Measurements from ENCODE around the gene STON1. TPM values are rescaled to one million over a fixed set of nuclear protein-coding genes. Genes with fewer than 3 reads are reported as not detected.

Gene STON1
- total RNA-seq, 1 experiment from 2014 or later, result 5.5 TPM

DNA sequence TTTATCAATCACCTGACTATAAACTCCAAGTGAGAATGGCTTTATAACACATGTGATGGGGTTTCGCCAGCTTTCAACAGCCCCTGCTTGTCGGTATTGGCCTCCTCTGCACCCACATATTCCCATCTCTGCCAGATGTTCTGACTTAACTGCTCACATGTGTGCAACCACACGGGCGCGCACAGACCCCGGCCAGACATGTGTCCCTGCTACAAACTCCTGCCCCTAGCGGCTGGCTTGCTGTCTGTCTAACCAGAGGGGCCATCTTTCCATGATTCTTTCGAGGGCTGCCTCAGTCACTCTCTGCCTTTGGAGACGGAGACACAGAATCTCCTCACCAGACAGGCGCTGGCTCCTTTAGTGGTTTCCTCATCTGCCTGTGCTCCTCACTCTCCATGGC, 15.3 kb downstream of the STON1 start:
- H3K4me1 Mint-ChIP-seq, result peaks cover 30 to 35% of the 10 kb centered on the region in 2 experiments
- H3K27me3 Mint-ChIP-seq (ENCODE audit: low read depth), result no peaks in the 10 kb centered on the region
- no peaks in the 10 kb centered on the region for H3K23me2 ChIP-seq (ENCODE audit: insufficient read length, low read depth, low read length, poor library complexity, severe bottlenecking)
- H3K56ac ChIP-seq (ENCODE audit: insufficient read length, low read depth, low read length), result no peak overlapping the region
- peaks cover 0 to 5% (median 0%) of the 10 kb centered on the region in 3 experiments; a peak in 2 of 7 replicates for H3K36me3 Mint-ChIP-seq (ENCODE audit: insufficient read depth in 1 of 3, low read depth in 3 of 3)
- H3K4me3 Mint-ChIP-seq, result no peak overlapping the region
- no peaks in the 10 kb centered on the region for H3K9me3 ChIP-seq (ENCODE audit: control insufficient read depth, low read depth, low read length)
- H2BK15ac ChIP-seq (ENCODE audit: low read depth, low read length), result no peak overlapping the region
- H3K14ac ChIP-seq (ENCODE audit: insufficient read depth, low read length), result peak overlapping the region; percentile 12; the same call in 1 of the 2 replicates
- no peak overlapping the region for H3K18ac ChIP-seq (ENCODE audit: insufficient read length, low read depth, low read length)
- H3K27me3 ChIP-seq (ENCODE audit: insufficient read depth, low read length), result no peaks in the 10 kb centered on the region
- peak overlapping the region; percentile 6 to 45 (median 19); a peak in 3 of 7 replicates for H3K27ac Mint-ChIP-seq
- H3K79me2 ChIP-seq (ENCODE audit: insufficient read depth, low read length), result no peaks in the 10 kb centered on the region
- no peak overlapping the region for H4K8ac ChIP-seq (replicated peaks; ENCODE audit: insufficient read length, low read depth, low read length)
- no peaks in the 10 kb centered on the region for H3K9me3 Mint-ChIP-seq
- no peak overlapping the region for H3T11ph ChIP-seq (ENCODE audit: low read length)
- no peak overlapping the region for H3K23ac ChIP-seq (ENCODE audit: insufficient read length, low read depth, low read length)
- no peak overlapping the region for H3K27ac ChIP-seq (ENCODE audit: insufficient read length, low read depth, low read length)
- no peak overlapping the region for H4K5ac ChIP-seq (ENCODE audit: insufficient read length, low read depth, low read length)
- H3K4ac ChIP-seq (ENCODE audit: low read depth, low read length), result no peak overlapping the region
- H3K4me1 ChIP-seq (ENCODE audit: insufficient read depth, low read length), result no peaks in the 10 kb centered on the region
- peak; percentile 67 for DNase-seq
- no peak overlapping the region for H2BK120ac ChIP-seq (ENCODE audit: low read depth, low read length, poor library complexity, severe bottlenecking)
- H2BK20ac ChIP-seq (ENCODE audit: low read depth, low read length, poor library complexity, severe bottlenecking), result no peak overlapping the region
- no CpG with 5 or more reads among the region's 10 CpGs for WGBS (ENCODE audit: extremely low coverage, insufficient read length, low lambda C conversion rate)
- no peak overlapping the region for H4K91ac ChIP-seq (ENCODE audit: insufficient read length, low read depth, low read length)
- H2AFZ ChIP-seq (ENCODE audit: low read length), result no peak overlapping the region
- peak; percentile 51; the same call in 2 of the 3 replicates for TF ChIP-seq CTCF (conservative IDR thresholded peaks at IDR 0.05)
- H4K20me1 ChIP-seq (ENCODE audit: control insufficient read depth, insufficient read depth, insufficient read length), result no peaks in the 10 kb centered on the region
- H2BK12ac ChIP-seq (ENCODE audit: insufficient read length, low read depth, low read length), result no peak overlapping the region
- H3K79me1 ChIP-seq (ENCODE audit: insufficient read depth, low read depth, low read length, poor library complexity, severe bottlenecking), result no peaks in the 10 kb centered on the region
- H2AK5ac ChIP-seq (ENCODE audit: insufficient read length, low read length), result no peak overlapping the region
- H3K4me2 ChIP-seq (ENCODE audit: insufficient read depth, insufficient read length, low read length), result no peak overlapping the region
- H3K9ac ChIP-seq (ENCODE audit: extremely low read depth, insufficient read length, low read length), result no peak overlapping the region
- no peak overlapping the region for H2BK5ac ChIP-seq (ENCODE audit: insufficient read length, low read length)

All from H9 (cell line).